ENCODE data around the gene SKOR2.
"Not testable (repeated sequence)": the region's sequence is repeated elsewhere in the genome, so short reads cannot be mapped to it uniquely, and the experiment has no call there.

The SKOR2 gene

DNA sequence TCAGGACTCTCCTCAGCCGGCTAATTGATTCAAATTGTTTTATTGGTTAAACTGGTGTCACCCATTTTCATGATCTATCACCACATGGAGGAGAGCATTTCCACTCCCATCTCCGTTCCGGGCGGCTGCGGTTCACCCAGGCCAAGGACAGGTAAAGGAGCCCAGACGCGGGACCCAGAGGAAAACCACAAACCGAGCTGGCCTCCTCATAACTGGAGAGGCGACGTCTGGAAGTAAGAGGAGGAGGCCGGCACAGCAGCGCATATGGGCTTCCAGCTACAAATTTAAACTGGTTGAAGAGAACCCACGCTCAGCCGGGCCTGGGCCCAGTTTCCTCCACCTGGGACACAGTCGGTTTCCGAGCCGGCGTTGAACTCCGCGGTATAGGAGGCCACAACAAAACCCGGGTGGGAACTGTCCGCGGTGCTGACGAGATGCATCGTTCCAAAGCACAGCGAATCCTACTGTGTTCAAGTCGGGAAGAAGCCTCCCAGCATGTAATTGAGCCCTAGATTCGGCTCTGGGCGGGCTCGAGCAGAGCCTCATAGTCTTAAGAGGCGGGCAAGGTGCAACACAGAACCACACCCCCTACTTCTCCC is 3.0 kb upstream of the SKOR2 start:
- no peak for DNase-seq

DNA sequence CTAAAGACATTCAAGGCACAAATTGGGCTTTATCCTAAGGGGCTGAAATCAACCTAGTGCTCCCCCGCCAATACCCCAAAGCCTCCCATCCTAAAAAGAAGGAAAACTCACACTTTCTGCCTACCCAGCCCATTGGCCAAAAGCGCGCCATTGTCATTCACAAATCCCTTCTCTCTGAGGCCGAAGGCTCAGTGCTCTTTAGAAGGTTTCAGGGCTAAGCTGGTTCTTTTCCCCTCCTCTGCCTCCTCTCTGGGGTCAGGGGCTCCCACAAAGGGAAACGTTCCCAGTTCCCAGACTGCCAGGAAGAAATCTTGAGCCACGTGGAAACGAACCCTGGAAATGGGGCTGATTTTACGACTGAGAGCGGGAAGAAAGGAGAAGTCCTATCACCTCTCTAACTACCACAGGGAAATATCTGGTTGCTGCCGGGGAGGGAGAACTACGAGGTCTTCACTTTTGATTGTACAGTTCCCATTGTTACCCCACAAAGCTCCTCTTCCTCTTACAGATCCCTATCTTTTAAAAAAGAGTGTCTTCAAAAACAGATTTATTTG is 1.7 kb upstream of the SKOR2 start:
- DNase-seq: no peak

DNA sequence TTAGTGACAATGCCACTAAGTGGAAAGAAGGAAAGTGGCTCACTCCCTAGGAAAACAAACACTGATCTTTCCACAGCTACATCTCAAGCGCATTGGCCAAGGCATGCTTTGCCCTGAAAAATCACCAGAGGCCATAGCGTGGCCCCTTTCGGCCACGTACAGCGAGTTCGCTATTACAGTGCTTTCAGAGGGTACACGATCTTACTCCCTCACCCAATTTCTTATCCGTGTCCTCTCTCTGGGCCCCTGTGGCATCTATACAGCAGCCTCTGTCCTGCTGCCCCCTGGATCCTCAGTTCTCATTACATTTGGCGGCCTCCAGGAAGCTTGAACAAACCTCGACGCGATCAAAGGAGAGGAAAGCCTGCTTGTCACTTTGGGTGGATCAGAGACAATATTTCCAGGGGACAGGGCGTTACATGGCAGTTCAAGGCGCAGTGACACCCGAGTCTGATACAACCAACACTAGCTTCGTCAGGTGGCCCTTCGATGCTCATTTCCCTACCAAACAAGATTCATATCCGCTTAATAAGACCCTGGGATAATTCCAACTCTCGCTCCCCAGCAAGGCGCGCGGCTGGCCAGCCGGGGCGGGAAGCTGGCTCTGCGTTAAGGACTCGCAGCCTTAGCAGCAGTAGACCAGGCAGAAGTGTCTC is 941 bp downstream of the SKOR2 start:
- DNase-seq: no peak

DNA sequence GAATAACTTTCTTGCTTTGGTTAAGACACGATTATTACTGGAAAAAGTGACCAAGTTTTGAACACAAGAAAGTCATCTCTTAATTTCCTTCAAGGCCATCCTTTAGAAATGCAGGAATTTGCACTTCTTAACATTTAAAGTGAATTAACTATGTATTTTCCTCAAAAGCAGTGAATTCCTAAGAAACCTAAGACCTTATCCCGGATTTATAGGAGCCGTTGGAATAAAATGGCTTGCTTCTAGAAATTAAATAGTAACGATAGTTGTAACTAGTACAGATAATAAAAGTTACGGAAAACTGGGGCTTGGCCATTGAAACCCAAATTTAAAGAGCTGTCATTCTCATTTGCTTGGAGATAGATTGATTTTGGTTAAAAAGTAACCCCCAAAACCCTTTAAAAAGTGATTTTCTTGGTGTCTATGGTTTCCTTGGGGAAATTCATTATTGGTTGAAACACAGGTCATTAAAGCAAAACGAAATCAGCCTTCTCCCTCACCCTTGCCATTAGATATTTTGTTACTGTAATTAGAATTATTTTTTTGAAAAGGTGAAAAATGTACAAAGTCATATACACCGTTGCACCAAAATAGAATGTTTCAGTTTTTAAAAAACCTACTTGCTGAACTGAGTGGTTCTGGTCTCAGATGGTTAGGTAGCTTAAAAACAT is 2.0 kb downstream of the SKOR2 start:
- DNase-seq: no peak

DNA sequence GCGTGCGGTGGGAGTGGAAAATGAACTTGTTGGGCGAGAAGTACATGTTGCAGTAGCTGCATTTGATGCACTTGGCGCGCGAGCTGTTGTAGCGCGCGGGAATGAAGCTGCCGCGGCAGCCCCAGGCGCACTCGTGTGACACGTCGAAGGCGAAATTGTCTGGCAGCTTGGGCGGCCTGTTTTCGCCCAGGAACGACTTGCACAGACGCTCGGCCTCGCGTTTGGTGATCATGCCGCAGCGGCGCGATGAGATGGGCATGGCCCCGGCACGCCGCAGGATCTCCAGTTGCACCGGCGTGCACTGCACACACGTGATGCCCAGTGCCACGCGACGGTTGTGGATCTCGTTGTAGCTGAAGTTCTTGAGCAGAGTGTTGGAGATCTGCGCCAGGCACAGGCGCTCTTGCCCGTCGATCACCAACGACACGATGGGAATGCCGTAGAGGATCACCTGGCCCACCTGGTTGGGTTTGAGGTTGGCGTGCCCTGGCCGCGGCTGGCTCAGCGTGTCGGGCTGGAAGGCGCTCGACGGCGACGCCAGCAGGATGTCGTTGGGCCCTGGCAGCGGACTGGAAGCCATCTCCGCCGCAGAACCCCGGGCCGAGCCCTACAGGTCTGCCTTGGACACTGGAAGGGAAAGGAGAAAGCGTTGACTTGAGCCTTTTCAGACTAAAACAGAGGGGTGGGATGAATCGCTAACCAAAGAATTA is 2.7 kb downstream of the SKOR2 start:
- no peak for DNase-seq

GRCh38 chr18:47248115-47248603 is 3.3 kb downstream of the SKOR2 start:
- DNase-seq: no peak

DNA sequence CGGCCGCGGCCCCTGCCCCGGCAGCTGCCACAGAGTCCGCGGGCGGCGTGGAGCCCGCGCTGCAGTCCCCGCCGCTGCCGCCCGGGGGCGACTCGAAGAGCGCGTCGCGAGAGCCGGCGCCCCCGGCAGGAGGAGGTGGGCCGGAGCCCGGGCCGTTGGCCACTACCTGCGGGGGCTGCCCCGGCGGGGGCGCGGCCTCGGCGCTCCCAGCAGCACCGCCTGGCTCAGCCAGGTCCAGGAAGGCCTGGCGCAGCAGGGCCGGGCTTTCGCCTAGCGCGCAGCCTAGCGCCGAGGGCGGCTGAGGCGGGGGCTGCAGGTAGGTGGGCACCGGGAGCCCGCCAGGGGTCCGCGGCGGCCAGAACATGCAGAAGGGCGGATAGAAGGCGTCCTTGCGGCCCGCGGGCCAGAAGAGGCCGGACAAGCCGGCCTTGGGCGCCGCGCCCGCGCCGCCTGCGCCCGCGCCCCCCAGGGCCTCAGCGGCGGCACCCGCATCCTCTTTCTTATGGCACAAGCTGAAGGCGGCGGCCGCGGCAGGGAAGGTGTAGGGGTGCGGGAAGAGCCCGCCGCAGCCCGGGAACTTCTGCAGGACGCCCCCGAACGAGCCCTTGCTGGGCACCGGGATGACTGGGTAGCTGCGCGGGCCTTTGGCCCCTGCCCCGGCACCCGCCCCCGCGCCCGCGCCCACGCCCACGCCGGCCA is 3.9 kb downstream of the SKOR2 start:
- no peak for DNase-seq

DNA sequence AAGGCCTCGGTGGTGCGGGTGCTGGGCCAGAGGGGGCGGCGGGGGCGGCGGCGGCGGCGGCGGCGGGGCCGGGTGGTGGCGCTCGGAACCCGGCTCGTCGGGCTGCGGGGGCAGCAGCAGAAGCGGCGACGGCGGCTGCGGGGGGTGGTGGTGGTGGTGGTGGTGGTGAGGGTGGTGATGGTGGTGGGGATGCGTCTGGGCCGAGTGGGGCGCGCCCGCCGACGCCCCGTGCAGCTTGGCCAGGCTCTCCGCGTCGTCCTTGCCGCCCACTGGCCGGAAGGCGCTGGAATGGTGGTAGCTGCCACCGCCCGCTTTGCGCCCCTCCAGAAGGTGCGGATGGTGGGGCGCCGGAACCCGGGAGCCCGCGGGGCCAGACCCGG is 4.4 kb downstream of the SKOR2 start:
- DNase-seq: no peak

GRCh38 chr18:47246027-47246971 is 5.2 kb downstream of the SKOR2 start:
- DNase-seq: no peak

DNA sequence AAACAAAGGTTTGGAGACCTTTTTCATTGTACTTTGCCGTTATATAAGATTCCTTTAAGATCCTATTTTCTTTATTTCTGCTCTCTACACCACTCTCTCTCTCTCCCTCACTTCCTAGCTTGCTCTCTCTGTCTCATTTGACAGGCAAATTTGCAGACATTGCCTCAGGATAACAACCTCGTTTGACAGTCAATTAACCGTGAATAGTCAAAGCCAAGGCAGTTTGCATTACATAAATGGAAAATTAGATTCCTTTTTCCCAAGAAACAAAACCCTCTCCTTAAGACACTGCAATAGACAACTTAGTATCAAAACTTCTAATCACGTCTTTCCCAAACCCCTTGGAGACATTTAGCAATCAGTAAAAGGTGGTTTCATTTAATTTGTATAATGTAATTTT is 7.4 kb downstream of the SKOR2 start:
- DNase-seq: no peak

DNA sequence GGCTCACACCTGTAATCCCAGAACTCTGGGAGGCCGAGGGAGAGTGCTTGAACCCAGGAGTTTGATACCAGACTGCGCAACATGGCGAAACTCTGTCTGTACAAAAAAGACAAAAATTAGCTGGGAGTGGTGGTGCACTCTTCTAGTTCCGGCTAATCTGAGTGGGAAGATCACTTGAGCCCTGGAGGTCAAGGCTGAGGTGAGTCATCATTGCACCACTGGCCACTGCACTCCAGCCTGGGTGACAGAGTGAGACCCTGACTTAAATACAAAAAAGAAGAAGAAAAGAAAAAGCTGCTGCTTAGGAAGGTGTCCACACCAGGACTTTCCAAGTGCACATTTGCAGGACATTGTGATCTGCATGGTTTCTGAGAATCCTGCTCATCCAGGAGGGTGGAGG is 16.4 kb downstream of the SKOR2 start:
- DNase-seq: no peak

DNA sequence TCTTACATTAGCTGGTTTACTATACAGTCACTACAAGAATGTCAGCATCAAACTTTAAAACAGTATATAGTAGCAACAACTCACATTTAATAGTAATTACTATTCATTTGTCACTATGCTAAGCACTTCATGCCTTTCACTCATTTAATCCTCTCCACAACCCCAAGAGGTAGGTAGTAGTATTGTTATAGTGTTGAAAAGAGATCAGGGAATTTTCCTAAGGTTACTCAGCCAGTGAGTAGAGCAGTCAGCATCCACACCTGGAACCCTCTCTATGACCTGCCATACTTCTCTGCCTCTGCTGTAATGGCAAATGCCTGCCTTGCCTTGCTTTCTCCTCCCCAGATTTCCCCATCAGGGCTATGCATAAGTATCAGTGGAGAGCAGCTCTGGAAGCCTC is 24.8 kb downstream of the SKOR2 start:
- no peak for DNase-seq

DNA sequence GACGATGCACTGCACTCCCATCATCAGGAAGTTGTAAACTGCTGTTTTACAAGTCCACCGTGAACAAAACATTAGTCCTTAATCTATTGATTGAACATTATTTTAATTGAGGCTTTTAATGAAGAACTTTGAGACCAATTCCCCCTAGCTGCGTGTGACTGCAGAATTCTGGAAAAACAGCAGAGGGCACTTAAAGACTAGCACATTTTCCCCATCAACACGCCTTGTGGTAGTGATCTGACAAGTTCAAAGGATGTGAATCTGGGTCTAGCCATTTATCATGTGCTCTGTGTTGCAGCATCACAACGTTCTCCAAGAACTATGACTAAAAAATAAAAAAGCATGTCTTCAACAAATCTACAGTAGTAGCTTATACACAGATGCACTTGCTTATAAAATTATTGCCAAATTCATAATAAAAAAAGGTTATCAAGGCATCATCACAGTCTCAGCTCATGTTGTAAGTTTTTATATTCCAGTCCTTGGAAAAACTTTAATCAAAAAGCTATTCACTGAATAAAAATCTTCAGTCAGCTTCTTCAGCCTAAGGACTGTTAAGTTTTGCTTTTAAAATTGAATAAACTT is 35.8 kb downstream of the SKOR2 start:
- peak; percentile 81 for DNase-seq

DNA sequence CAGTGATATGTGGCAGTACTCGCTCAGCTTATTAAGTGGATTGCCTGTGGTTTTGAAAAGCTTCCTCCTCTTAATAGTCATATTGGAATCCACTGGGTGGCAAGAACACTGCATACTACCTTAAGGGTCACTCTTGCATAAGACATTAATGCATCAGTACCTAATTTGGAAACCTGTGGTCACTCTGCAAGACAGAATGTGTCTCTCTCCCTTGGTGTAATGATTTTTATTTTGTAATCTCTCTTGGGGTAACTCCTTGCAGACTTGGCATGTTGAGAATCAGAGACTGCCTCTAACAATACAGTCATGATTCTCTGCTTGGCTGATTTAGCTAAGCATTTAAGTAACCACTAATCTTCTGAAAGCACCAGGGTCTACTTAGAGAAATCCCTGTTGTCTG is 42.3 kb downstream of the SKOR2 start:
- no peak for DNase-seq

GRCh38 chr18:47206945-47207637 is 44.4 kb downstream of the SKOR2 start:
- no peak for DNase-seq

GRCh38 chr18:47204908-47205522 is 46.4 kb downstream of the SKOR2 start:
- peak; percentile 57 for DNase-seq

DNA sequence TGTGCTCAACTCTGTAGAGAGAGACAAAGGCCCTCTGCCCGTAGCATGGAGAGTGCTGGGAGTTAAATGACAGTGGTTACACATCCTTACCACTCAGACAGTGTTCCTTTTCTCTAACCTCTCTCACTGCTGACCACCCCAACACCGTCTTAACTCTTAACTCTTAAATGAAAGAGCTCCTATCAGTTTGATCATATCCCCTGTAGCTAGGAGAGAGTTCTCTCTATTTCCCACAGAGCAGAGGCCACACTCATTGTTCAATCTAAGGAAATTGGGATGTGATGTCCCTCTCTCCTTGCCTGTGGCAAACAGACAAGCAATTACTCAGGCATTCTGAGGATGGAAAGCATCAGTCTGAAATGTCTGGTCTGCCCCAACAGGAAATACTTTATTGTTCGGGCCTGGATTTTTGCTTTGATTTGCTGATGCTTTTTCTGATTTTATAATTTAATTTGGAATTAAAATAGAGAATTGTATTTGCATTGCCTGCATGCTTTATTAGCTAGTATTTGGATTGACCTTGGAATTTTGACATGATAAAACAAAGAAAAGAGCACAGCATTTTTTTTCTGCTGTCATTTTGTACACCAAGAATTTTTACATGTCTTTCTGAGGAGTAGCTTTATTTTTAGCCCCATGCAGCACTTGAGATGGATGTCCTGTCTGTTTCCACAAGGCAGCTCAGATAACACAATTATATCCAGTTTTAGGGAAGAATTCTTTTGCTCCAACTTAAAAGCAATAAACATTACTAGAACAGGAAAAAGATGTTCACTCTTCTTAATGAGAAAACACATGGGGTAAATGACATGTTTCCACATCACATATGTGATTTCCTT is 47.6 kb downstream of the SKOR2 start:
- no peak for DNase-seq

GRCh38 chr18:47195961-47196360 is 55.5 kb downstream of the SKOR2 start:
- not testable (repeated sequence) for DNase-seq

DNA sequence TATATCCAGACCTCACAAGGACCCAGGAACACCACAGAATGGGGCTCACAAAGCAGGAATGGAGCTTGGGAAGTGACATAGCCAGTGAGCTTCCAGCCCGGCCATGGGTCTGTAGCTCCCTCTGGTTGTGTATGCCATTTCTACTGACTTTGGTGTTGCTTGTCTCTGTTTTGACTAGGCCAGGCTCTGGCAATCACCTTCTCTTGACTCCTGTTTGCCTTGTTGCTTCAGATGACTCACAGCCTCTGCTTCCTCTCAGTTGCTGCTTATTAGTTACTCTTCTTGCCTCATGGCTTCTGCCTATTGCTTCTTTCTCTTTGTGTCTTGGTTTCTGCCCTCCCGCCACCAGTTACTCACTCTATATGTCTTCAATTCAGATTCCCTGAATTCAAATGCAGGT is 59.5 kb downstream of the SKOR2 start:
- DNase-seq: no peak
